HEK293T (cell line): ENCODE results near the gene RLF.

Experiments
- ARNT ChIP-seq: fragments of 450-650 bp; IDR thresholded peaks from 2 replicates; pipeline ENCODE4 v1.6.1; 2017; ENCODE audit warnings: mild to moderate bottlenecking
- BHLHE40 ChIP-seq: fragments of 450-650 bp; IDR thresholded peaks from 2 replicates; pipeline ENCODE4 v1.6.1; 2016; ENCODE audit warnings: mild to moderate bottlenecking, moderate library complexity, borderline replicate concordance
- CTBP1 ChIP-seq: fragments of 450-650 bp; IDR thresholded peaks from 2 replicates; pipeline ENCODE4 v1.6.1; 2016; ENCODE audit warnings: borderline replicate concordance
- ELF4 ChIP-seq: fragments of 450-650 bp; IDR thresholded peaks from 2 replicates; pipeline ENCODE4 v1.6.1; 2017; ENCODE audit warnings: antibody characterized with exemption
- FOXA1 ChIP-seq: fragments of 450-650 bp; IDR thresholded peaks from 2 replicates; pipeline ENCODE4 v1.6.1; 2016; ENCODE audit warnings: mild to moderate bottlenecking
- FOXM1 ChIP-seq: fragments of 450-650 bp; IDR thresholded peaks from 2 replicates; pipeline ENCODE4 v1.6.1; 2017; ENCODE audit warnings: mild to moderate bottlenecking, borderline replicate concordance
- HDGF ChIP-seq: fragments of 450-650 bp; IDR thresholded peaks from 2 replicates; pipeline ENCODE4 v1.6.1; 2017; ENCODE audit warnings: antibody characterized with exemption, borderline replicate concordance
- L3MBTL2 ChIP-seq: fragments of 450-650 bp; conservative IDR thresholded peaks from 2 replicates; pipeline ENCODE4 v1.6.1; 2016; ENCODE audit warnings: mild to moderate bottlenecking
- NFRKB ChIP-seq: fragments of 450-650 bp; IDR thresholded peaks from 2 replicates; pipeline ENCODE4 v1.6.1; 2016; ENCODE audit warnings: mild to moderate bottlenecking, moderate library complexity
- PKNOX1 ChIP-seq: fragments of 450-650 bp; IDR thresholded peaks from 2 replicates; pipeline ENCODE4 v1.6.1; 2016
- SP1 ChIP-seq: fragments of 450-650 bp; IDR thresholded peaks from 2 replicates; pipeline ENCODE4 v1.6.1; 2017
- SUZ12 ChIP-seq: fragments of 450-650 bp; IDR thresholded peaks from 2 replicates; pipeline ENCODE4 v1.6.1; 2016; ENCODE audit warnings: mild to moderate bottlenecking
- TARDBP ChIP-seq: fragments of 450-650 bp; IDR thresholded peaks from 2 replicates; pipeline ENCODE4 v1.6.1; 2016
- ZNF384 ChIP-seq: fragments of 450-650 bp; IDR thresholded peaks from 2 replicates; pipeline ENCODE4 v1.6.1; 2016

GRCh38 chr1:40151457-40152079 is 9.6 kb upstream of the RLF start:
- no peak for TF ChIP-seq PKNOX1
- TF ChIP-seq SP1: no peak
- TF ChIP-seq FOXM1: no peak
- no peak for TF ChIP-seq BHLHE40
- no peak for TF ChIP-seq L3MBTL2
- no peak for TF ChIP-seq CTBP1
- no peak for TF ChIP-seq SUZ12
- TF ChIP-seq TARDBP: no peak
- TF ChIP-seq FOXA1: no peak
- no peak for TF ChIP-seq HDGF
- no peak for TF ChIP-seq NFRKB
- TF ChIP-seq ARNT: no peak
- no peak for TF ChIP-seq ZNF384
- TF ChIP-seq ELF4: no peak
